PFSK-1 (cell line): ENCODE measurements around the gene MEGF6.

Source experiments
- FOXP2 ChIP-seq: optimal IDR thresholded peaks from 2 replicates; pipeline ENCODE3; 2011; ENCODE audit warnings: borderline replicate concordance, control low read depth, inconsistent platforms; ENCODE audit not compliant: insufficient read depth; ENCODE audit errors: extremely low read length, extremely low read depth
- POLR2AphosphoS5 ChIP-seq: IDR thresholded peaks from 2 replicates; pipeline ENCODE4 v1.6.1; 2012; ENCODE audit warnings: low read depth, mild to moderate bottlenecking, control low read depth, low read length, moderate library complexity
- SIN3A ChIP-seq: IDR thresholded peaks from 2 replicates; pipeline ENCODE4 v1.6.1; 2012; ENCODE audit warnings: mild to moderate bottlenecking, low read length, moderate library complexity, borderline replicate concordance; ENCODE audit not compliant: insufficient read depth
- TAF1 ChIP-seq: IDR thresholded peaks from 2 replicates; pipeline ENCODE4 v1.6.1; 2012; ENCODE audit warnings: low read length, control low read depth, borderline replicate concordance; ENCODE audit not compliant: insufficient read depth
- TF ChIP-seq, protein P1 (sequence below), 2 experiments: IDR thresholded peaks; 2 replicates each; pipeline versions ENCODE4 v1.6.1 to v1.8.0; 2011 to 2012; ENCODE audit warnings: low read depth in 2 of 2, low read length in 2 of 2, control low read depth in 1 of 2, inconsistent platforms in 1 of 2, mild to moderate bottlenecking in 1 of 2, moderate library complexity in 1 of 2; ENCODE audit not compliant: insufficient read depth in 1 of 2

DNA sequence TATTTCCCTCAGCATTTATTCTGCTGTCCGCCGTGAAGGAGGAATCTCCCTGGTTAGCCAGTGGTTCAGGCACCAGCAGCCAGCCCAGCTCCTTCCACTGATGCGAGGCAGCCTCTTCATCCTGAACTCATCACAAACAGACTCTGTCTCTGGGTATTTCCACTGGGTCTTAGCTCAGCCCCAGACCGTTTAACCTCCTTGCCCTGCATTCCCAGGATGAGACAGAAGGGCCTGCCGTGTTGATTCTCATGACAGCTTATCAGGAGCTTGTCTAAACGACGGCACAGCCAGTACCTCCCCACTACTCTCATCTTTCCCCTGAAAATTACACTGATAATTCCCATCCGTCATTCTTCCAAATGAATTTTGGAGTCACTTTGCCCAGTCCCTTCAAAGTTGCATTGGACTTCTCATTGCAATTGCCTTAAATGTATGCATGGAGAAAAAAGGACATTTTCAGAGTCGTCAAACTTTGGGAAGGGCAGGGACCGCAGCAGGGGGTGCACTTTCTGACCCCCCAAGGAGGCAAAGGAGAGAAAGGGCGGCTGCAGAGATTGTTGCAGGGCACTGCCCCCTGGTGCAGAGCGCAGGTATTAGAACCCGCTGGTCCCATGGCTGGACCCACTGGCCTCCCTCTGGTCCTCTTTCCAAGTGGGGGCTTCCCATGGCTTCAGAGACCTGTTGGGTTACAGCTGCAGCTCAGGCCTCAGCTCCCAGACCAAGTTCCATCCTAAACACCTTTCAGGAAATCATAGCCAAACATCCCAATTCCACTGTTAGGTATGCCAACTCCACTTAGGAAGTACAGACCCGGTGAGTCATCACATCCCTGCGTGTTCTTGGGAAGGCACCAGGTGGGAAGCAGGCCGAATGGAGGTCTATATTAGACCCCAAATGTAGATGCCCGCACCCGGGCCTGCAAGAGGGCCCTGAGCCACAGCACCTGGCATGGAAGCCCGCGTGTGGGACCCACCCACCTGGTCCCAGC, 3.7 kb upstream of the MEGF6 start:
- TF ChIP-seq TAF1 (no peak), POLR2AphosphoS5 (no peak), SIN3A (no peak), FOXP2 (no peak)
- TF ChIP-seq, protein P1, sequence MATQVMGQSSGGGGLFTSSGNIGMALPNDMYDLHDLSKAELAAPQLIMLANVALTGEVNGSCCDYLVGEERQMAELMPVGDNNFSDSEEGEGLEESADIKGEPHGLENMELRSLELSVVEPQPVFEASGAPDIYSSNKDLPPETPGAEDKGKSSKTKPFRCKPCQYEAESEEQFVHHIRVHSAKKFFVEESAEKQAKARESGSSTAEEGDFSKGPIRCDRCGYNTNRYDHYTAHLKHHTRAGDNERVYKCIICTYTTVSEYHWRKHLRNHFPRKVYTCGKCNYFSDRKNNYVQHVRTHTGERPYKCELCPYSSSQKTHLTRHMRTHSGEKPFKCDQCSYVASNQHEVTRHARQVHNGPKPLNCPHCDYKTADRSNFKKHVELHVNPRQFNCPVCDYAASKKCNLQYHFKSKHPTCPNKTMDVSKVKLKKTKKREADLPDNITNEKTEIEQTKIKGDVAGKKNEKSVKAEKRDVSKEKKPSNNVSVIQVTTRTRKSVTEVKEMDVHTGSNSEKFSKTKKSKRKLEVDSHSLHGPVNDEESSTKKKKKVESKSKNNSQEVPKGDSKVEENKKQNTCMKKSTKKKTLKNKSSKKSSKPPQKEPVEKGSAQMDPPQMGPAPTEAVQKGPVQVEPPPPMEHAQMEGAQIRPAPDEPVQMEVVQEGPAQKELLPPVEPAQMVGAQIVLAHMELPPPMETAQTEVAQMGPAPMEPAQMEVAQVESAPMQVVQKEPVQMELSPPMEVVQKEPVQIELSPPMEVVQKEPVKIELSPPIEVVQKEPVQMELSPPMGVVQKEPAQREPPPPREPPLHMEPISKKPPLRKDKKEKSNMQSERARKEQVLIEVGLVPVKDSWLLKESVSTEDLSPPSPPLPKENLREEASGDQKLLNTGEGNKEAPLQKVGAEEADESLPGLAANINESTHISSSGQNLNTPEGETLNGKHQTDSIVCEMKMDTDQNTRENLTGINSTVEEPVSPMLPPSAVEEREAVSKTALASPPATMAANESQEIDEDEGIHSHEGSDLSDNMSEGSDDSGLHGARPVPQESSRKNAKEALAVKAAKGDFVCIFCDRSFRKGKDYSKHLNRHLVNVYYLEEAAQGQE (IDR thresholded peaks at IDR 0.05; ENCODE audit: insufficient read depth in 1 of 2, low read depth in 2 of 2, low read length in 2 of 2): no peak
